ENCODE measurements around the gene RCSD1. TPM values are rescaled to one million over a fixed set of nuclear protein-coding genes. Genes with fewer than 3 reads are reported as not detected.

Gene RCSD1
- total RNA-seq, 1 donor from 2014 or later = 45.9 TPM

DNA sequence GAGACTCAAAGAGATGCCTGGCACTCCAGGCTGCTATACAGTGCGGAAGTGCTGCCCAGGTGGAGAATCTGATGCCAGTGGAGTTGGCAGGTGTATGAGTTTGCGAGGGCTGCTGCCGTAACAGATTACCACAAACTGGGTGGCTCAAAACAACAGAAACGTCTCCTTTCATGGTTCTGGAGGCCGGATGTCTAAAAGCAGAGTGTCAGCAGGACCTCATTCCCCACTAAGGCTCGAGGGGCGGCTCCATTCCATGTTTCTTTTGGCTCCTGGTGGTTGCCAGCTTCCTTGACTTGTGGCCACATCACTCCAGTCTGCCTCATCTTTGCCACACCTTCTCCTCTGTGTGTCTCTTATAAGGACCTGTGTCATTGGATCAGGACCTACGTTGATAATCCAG, 10.0 kb downstream of the RCSD1 start:
- H3K4me3 ChIP-seq (ENCODE audit: low read length in 3 of 3) = no peak overlapping the region

GRCh38 chr1:167641786-167642500, 11.9 kb downstream of the RCSD1 start:
- H3K4me3 ChIP-seq (ENCODE audit: low read length in 3 of 3) = peak overlapping the region in 1 of 3 donors; percentile 22
- peak overlapping the region; percentile 29 for H3K27ac ChIP-seq (ENCODE audit: low read depth, low read length)
- H3K4me1 ChIP-seq (ENCODE audit: control insufficient read depth in 3 of 3, insufficient read depth in 3 of 3, low read length in 3 of 3) = peaks cover 36 to 56% (median 45%) of the 10 kb centered on the region in 3 donors
- H3K9ac ChIP-seq (ENCODE audit: low read depth in 1 of 3, low read length in 3 of 3) = no peak overlapping the region
- H3K36me3 ChIP-seq (ENCODE audit: control insufficient read depth in 3 of 3, insufficient read depth in 3 of 3, low read length in 3 of 3) = peaks cover 8 to 18% (median 10%) of the 10 kb centered on the region in 3 donors
- H3K9me3 ChIP-seq (ENCODE audit: control insufficient read depth in 3 of 3, low read length in 3 of 3) = no peaks in the 10 kb centered on the region
- no peaks in the 10 kb centered on the region for H3K27me3 ChIP-seq (ENCODE audit: control insufficient read depth in 3 of 3, insufficient read depth in 3 of 3, low read length in 3 of 3)

More for the DNA sequence above, 10.0 kb downstream of the RCSD1 start:
- H3K9ac ChIP-seq (ENCODE audit: low read depth in 1 of 3, low read length in 3 of 3) = no peak overlapping the region
- H3K27ac ChIP-seq (ENCODE audit: low read depth, low read length) = no peak overlapping the region
- peaks cover 47 to 75% (median 58%) of the 10 kb centered on the region in 3 donors for H3K4me1 ChIP-seq (ENCODE audit: control insufficient read depth in 3 of 3, insufficient read depth in 3 of 3, low read length in 3 of 3)
- no peaks in the 10 kb centered on the region for H3K9me3 ChIP-seq (ENCODE audit: control insufficient read depth in 3 of 3, low read length in 3 of 3)
- no peaks in the 10 kb centered on the region for H3K27me3 ChIP-seq (ENCODE audit: control insufficient read depth in 3 of 3, insufficient read depth in 3 of 3, low read length in 3 of 3)
- peaks cover 7 to 18% (median 8%) of the 10 kb centered on the region in 3 donors for H3K36me3 ChIP-seq (ENCODE audit: control insufficient read depth in 3 of 3, insufficient read depth in 3 of 3, low read length in 3 of 3)

DNA sequence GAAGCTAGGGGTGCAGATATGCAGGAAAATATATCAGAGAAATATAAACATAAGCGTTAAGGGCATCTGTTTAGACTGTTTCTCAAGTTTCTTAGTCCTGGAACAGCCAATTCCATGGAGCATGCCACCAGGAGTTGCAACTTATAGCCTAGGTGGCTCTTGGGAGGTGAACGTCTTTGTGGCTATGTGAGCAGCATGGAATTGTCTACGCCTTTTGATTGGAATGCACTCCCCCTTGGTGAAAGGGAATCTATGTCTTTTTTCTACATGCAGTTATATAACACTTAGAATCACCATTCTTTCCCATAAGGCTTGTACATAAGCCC, 12.4 kb downstream of the RCSD1 start:
- Histone ChIP-seq H3K36me3 (ENCODE audit: control insufficient read depth in 3 of 3, insufficient read depth in 3 of 3, low read length in 3 of 3) (peaks cover 8 to 18% (median 10%) of the 10 kb centered on the region in 3 donors), H3K4me3 (ENCODE audit: low read length in 3 of 3) (no peak overlapping the region), H3K9me3 (ENCODE audit: control insufficient read depth in 3 of 3, low read length in 3 of 3) (no peaks in the 10 kb centered on the region), H3K9ac (ENCODE audit: low read depth in 1 of 3, low read length in 3 of 3) (no peak overlapping the region), H3K4me1 (ENCODE audit: control insufficient read depth in 3 of 3, insufficient read depth in 3 of 3, low read length in 3 of 3) (peaks cover 34 to 51% (median 40%) of the 10 kb centered on the region in 3 donors), H3K27me3 (ENCODE audit: control insufficient read depth in 3 of 3, insufficient read depth in 3 of 3, low read length in 3 of 3) (no peaks in the 10 kb centered on the region), H3K27ac (ENCODE audit: low read depth, low read length) (no peak overlapping the region)

- H3K4me1 ChIP-seq (ENCODE audit: control insufficient read depth in 3 of 3, insufficient read depth in 3 of 3, low read length in 3 of 3) = peaks cover 26 to 45% (median 36%) of the 10 kb centered on the region in 3 donors
- no peak overlapping the region for H3K4me3 ChIP-seq (ENCODE audit: low read length in 3 of 3)
- no peaks in the 10 kb centered on the region for H3K27me3 ChIP-seq (ENCODE audit: control insufficient read depth in 3 of 3, insufficient read depth in 3 of 3, low read length in 3 of 3)
- peaks cover 8 to 18% (median 10%) of the 10 kb centered on the region in 3 donors for H3K36me3 ChIP-seq (ENCODE audit: control insufficient read depth in 3 of 3, insufficient read depth in 3 of 3, low read length in 3 of 3)
- no peak overlapping the region for H3K27ac ChIP-seq (ENCODE audit: low read depth, low read length)
- no peak overlapping the region for H3K9ac ChIP-seq (ENCODE audit: low read depth in 1 of 3, low read length in 3 of 3)
- H3K9me3 ChIP-seq (ENCODE audit: control insufficient read depth in 3 of 3, low read length in 3 of 3) = no peaks in the 10 kb centered on the region
Measured at GRCh38 chr1:167643441-167643840, 13.4 kb downstream of the RCSD1 start.

DNA sequence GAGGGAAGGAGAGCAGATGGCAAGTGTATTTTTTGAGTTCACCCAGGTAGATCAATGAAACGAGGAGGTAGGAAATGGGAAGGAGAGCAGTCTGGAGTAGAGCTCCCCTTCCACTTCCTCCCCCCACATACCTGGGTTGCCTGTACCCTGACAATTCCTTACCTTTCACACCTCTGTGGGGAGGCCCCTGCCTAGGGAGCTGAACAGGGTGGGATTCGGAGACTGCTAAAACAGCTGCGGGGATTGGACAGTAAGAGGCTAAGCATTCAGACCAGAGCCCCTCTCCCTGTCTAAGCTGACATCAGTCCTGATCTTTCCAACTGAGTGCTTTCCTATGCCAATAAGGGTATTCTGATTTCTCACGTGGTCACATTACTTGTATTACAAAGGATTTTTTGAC, 14.5 kb downstream of the RCSD1 start:
- no peaks in the 10 kb centered on the region for H3K9me3 ChIP-seq (ENCODE audit: control insufficient read depth in 3 of 3, low read length in 3 of 3)
- H3K4me3 ChIP-seq (ENCODE audit: low read length in 3 of 3) = peak overlapping the region in 1 of 3 donors; percentile 13
- H3K4me1 ChIP-seq (ENCODE audit: control insufficient read depth in 3 of 3, insufficient read depth in 3 of 3, low read length in 3 of 3) = peaks cover 37 to 55% (median 44%) of the 10 kb centered on the region in 3 donors
- no peak overlapping the region for H3K27ac ChIP-seq (ENCODE audit: low read depth, low read length)
- no peak overlapping the region for H3K9ac ChIP-seq (ENCODE audit: low read depth in 1 of 3, low read length in 3 of 3)
- H3K36me3 ChIP-seq (ENCODE audit: control insufficient read depth in 3 of 3, insufficient read depth in 3 of 3, low read length in 3 of 3) = peaks cover 8 to 18% (median 10%) of the 10 kb centered on the region in 3 donors
- no peaks in the 10 kb centered on the region for H3K27me3 ChIP-seq (ENCODE audit: control insufficient read depth in 3 of 3, insufficient read depth in 3 of 3, low read length in 3 of 3)

DNA sequence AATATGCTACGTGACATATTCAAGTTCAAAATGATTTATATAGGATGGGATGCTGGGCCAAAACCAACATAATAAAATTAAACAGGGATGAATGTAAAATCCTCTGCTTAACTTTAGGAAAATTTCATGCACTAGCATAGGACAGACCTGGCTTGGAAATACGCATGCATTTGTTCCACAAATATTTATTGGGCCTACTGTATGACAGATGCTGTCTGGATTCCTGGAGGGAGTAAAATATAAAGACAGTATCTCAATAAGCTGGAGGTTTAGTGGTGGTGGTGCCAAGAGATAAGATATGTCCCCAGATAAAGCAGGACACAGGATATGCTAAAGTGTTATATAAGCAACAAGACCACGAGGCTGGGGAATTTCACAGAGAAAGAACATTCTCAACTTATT, 15.1 kb downstream of the RCSD1 start:
- H3K4me1 ChIP-seq (ENCODE audit: control insufficient read depth in 3 of 3, insufficient read depth in 3 of 3, low read length in 3 of 3) = peaks cover 42 to 57% (median 50%) of the 10 kb centered on the region in 3 donors
- H3K4me3 ChIP-seq (ENCODE audit: low read length in 3 of 3) = no peak overlapping the region
- peaks cover 5 to 13% (median 8%) of the 10 kb centered on the region in 3 donors for H3K36me3 ChIP-seq (ENCODE audit: control insufficient read depth in 3 of 3, insufficient read depth in 3 of 3, low read length in 3 of 3)
- H3K9ac ChIP-seq (ENCODE audit: low read depth in 1 of 3, low read length in 3 of 3) = no peak overlapping the region
- no peak overlapping the region for H3K27ac ChIP-seq (ENCODE audit: low read depth, low read length)
- H3K9me3 ChIP-seq (ENCODE audit: control insufficient read depth in 3 of 3, low read length in 3 of 3) = no peaks in the 10 kb centered on the region
- H3K27me3 ChIP-seq (ENCODE audit: control insufficient read depth in 3 of 3, insufficient read depth in 3 of 3, low read length in 3 of 3) = no peaks in the 10 kb centered on the region

GRCh38 chr1:167645625-167646414, 15.8 kb downstream of the RCSD1 start:
- Histone ChIP-seq H3K4me1 (ENCODE audit: control insufficient read depth in 3 of 3, insufficient read depth in 3 of 3, low read length in 3 of 3) (peaks cover 49 to 62% (median 57%) of the 10 kb centered on the region in 3 donors), H3K36me3 (ENCODE audit: control insufficient read depth in 3 of 3, insufficient read depth in 3 of 3, low read length in 3 of 3) (peaks cover 0 to 7% (median 5%) of the 10 kb centered on the region in 3 donors), H3K4me3 (ENCODE audit: low read length in 3 of 3) (no peak overlapping the region), H3K27me3 (ENCODE audit: control insufficient read depth in 3 of 3, insufficient read depth in 3 of 3, low read length in 3 of 3) (no peaks in the 10 kb centered on the region), H3K27ac (ENCODE audit: low read depth, low read length) (no peak overlapping the region), H3K9ac (ENCODE audit: low read depth in 1 of 3, low read length in 3 of 3) (no peak overlapping the region), H3K9me3 (ENCODE audit: control insufficient read depth in 3 of 3, low read length in 3 of 3) (no peaks in the 10 kb centered on the region)

DNA sequence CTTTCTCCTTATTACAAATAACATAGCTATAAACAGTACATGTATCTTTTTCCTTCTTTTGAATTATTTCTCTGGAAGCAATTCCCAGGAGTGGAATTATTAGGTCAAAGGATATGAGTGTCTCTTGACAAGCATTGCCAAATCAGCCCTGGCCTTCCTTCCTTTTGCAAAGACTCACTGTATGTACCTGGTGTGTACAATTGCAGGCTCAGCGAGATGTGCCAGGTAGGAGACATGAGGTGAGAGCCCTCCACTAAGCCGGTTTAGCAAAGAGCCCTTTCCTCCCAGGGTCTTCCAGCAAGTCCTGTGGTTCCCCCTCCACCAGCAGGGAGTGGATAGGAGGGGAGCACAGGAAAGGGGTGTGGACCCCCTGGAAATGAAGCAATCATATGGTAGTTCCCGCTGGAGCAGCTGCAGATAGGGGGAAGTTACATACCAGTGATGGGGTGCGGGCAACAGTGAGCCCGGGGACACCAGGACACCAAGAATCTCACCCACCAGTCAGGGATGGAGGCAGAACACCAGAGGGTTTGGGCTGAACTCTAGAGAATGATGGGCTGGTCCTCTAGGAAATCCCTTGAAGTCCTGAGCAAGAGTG, 18.3 kb downstream of the RCSD1 start:
- Histone ChIP-seq H3K4me1 (ENCODE audit: control insufficient read depth in 3 of 3, insufficient read depth in 3 of 3, low read length in 3 of 3) (peaks cover 62 to 66% (median 65%) of the 10 kb centered on the region in 3 donors), H3K27ac (ENCODE audit: low read depth, low read length) (peak overlapping the region; percentile 80), H3K4me3 (ENCODE audit: low read length in 3 of 3) (no peak overlapping the region), H3K36me3 (ENCODE audit: control insufficient read depth in 3 of 3, insufficient read depth in 3 of 3, low read length in 3 of 3) (peaks cover 0 to 3% (median 3%) of the 10 kb centered on the region in 3 donors), H3K9ac (ENCODE audit: low read depth in 1 of 3, low read length in 3 of 3) (no peak overlapping the region), H3K9me3 (ENCODE audit: control insufficient read depth in 3 of 3, low read length in 3 of 3) (no peaks in the 10 kb centered on the region), H3K27me3 (ENCODE audit: control insufficient read depth in 3 of 3, insufficient read depth in 3 of 3, low read length in 3 of 3) (no peaks in the 10 kb centered on the region)

DNA sequence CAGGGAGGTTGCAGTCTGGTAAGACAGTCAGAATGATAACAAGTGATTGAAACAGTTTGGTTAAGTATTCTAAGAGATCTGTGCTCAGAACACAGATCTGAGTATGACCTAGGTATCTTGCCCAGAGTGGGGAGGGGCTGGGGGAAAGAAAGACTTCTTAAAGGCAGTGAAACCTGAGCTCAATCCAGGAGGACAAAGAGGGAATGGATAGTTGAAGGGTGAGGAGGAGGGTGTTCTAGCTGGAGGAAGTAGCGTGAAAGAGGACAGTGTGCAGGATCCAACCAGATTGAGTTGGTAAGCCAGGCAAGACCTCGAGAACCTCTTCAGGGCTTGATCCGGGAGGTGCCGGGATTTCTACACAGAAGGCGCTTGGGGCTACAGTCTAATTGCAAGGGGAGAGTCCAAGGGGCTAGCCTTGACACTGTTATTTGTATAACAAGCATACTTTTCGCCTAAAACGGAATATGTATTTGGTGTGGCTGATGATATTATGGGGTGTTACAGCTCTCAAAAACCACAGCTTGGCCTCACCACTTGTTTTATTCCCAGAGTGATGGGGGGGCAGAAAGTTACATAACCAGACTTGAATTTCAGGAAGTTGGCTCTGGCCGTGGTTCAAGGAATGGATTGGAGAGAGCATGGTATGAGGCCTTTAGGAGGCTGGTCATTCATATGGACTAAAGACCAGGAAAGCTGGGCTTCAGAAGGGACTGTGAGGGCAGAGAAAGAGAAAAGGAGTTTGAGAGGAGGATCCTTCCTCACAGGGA, 19.1 kb downstream of the RCSD1 start:
- no peaks in the 10 kb centered on the region for H3K9me3 ChIP-seq (ENCODE audit: control insufficient read depth in 3 of 3, low read length in 3 of 3)

More for the DNA sequence above, 19.1 kb downstream of the RCSD1 start:
- H3K36me3 ChIP-seq (ENCODE audit: control insufficient read depth in 3 of 3, insufficient read depth in 3 of 3, low read length in 3 of 3) = peaks cover 0 to 3% (median 2%) of the 10 kb centered on the region in 3 donors
- H3K9ac ChIP-seq (ENCODE audit: low read depth in 1 of 3, low read length in 3 of 3) = peak overlapping the region in 1 of 3 donors; percentile 13
- H3K27me3 ChIP-seq (ENCODE audit: control insufficient read depth in 3 of 3, insufficient read depth in 3 of 3, low read length in 3 of 3) = no peaks in the 10 kb centered on the region
- no peak overlapping the region for H3K4me3 ChIP-seq (ENCODE audit: low read length in 3 of 3)
- peak overlapping the region; percentile 80 for H3K27ac ChIP-seq (ENCODE audit: low read depth, low read length)
- peaks cover 65 to 67% (median 66%) of the 10 kb centered on the region in 3 donors for H3K4me1 ChIP-seq (ENCODE audit: control insufficient read depth in 3 of 3, insufficient read depth in 3 of 3, low read length in 3 of 3)

Measured in skeletal muscle tissue (tissue), 4 donors.